ENCODE data around the gene ATP6V1A. TPM values are rescaled to one million over a fixed set of nuclear protein-coding genes. Genes with fewer than 3 reads are reported as not detected.

Gene ATP6V1A
- polyA plus RNA-seq, 1 of the 3 experiments (the other 2 are of a cell fraction) = 12.1 TPM

DNA sequence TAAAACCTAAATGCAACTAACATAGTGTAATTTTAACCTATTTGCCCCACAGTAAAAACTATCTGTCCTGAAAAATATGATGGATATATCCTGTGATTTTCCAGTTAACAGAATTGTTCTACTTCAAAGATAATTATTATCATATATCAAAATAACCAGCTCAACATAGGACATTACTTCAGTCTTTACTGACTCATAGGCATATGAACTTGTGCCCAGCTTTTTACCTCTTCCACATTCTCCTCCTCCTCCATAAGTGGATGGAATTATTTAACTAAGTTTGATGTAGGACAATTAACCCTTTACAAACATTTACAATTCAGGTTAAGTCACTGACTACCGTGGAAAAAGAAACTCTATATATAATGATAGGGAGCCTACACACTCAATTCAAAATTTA, 27.5 kb upstream of the ATP6V1A start (continued):
- TF ChIP-seq, protein P1, sequence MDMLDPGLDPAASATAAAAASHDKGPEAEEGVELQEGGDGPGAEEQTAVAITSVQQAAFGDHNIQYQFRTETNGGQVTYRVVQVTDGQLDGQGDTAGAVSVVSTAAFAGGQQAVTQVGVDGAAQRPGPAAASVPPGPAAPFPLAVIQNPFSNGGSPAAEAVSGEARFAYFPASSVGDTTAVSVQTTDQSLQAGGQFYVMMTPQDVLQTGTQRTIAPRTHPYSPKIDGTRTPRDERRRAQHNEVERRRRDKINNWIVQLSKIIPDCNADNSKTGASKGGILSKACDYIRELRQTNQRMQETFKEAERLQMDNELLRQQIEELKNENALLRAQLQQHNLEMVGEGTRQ (IDR thresholded peaks at IDR 0.05; ENCODE audit: borderline replicate concordance, low read depth, low read length) = no peak
- TF ChIP-seq, protein P2, sequence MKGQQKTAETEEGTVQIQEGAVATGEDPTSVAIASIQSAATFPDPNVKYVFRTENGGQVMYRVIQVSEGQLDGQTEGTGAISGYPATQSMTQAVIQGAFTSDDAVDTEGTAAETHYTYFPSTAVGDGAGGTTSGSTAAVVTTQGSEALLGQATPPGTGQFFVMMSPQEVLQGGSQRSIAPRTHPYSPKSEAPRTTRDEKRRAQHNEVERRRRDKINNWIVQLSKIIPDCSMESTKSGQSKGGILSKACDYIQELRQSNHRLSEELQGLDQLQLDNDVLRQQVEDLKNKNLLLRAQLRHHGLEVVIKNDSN (IDR thresholded peaks at IDR 0.05; ENCODE audit: borderline replicate concordance, low read depth) = no peak
- TF ChIP-seq YY1 (IDR thresholded peaks at IDR 0.05; ENCODE audit: low read depth) = no peak
- no peak for TF ChIP-seq FOXM1 (IDR thresholded peaks at IDR 0.05; ENCODE audit: low read depth)

DNA sequence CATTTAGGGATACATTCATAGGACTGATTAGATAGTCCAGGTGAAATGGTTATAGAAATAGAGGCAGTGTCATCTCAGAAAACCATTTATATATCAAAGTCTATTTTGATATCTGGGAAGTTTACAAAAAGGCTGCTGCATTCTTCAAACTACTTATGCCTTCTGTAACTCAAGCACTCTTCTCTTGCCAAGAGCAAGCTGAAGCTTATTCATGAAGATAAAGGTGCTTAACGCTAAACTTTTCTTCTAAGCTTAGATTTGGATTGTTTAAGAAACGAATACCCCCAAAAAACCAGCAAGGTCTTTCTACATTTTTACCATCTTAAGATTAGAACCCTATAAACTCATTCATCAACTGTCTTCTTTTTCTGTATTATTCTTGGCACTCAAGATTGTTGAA, 27.1 kb upstream of the ATP6V1A start:
- Histone ChIP-seq H2AFZ (ENCODE audit: low read depth) (no peak overlapping the region), H3K4me1 (ENCODE audit: control insufficient read depth in 1 of 2, insufficient read depth in 2 of 2, low read depth in 1 of 2, low read length in 1 of 2) (peaks cover 0 to 5% of the 10 kb centered on the region in 2 experiments; a peak in 1 of 4 replicates), H3K9ac (no peak overlapping the region), H4K20me1 (ENCODE audit: insufficient read depth) (no peaks in the 10 kb centered on the region), H3K27ac (ENCODE audit: low read depth in 2 of 2, low read length in 1 of 2) (no peak overlapping the region), H3F3A (replicated peaks; ENCODE audit: insufficient read depth) (peaks cover 14% of the 10 kb centered on the region), H3K27me3 (ENCODE audit: insufficient read depth) (no peaks in the 10 kb centered on the region), H3K79me2 (ENCODE audit: insufficient read depth) (peaks cover 20% of the 10 kb centered on the region), H3K9me3 (no peaks in the 10 kb centered on the region), H3K4me3 (ENCODE audit: low read depth in 2 of 2, low read length in 1 of 2) (no peak overlapping the region), H3K36me3 (replicated peaks in 1 of 2; ENCODE audit: control insufficient read depth in 1 of 2, insufficient read depth in 2 of 2, low read length in 1 of 2) (peaks cover 65 to 70% of the 10 kb centered on the region in 2 experiments), H3K9me2 (no peaks in the 10 kb centered on the region), H3K4me2 (no peak overlapping the region)
- 96% methylated on average over 2 of the region's 2 CpGs for WGBS (ENCODE audit: low lambda C conversion rate)
- CTCF ChIA-PET = interaction anchor here (1.0 to 3.8 kb wide), 3 partner anchors 12 to 26 kb away, joined by 3 to 16 read pairs (median 10); partner anchors contain the start of gene NAA50
- POLR2A ChIA-PET = no interaction called here
- TF ChIP-seq TAF1 (IDR thresholded peaks at IDR 0.05; ENCODE audit: borderline replicate concordance, low read depth, low read length) = no peak
- no peak for TF ChIP-seq YY1 (IDR thresholded peaks at IDR 0.05; ENCODE audit: low read depth)
- no peak for TF ChIP-seq RXRA (IDR thresholded peaks at IDR 0.05; ENCODE audit: borderline replicate concordance, low read depth)
- no peak for TF ChIP-seq SIN3A (IDR thresholded peaks at IDR 0.05; ENCODE audit: borderline replicate concordance, low read depth, low read length)
- TF ChIP-seq, protein P1 (IDR thresholded peaks at IDR 0.05; ENCODE audit: borderline replicate concordance, low read depth, low read length) = no peak
- no peak for TF ChIP-seq FOXJ3 (CRISPR knock-in tag; IDR thresholded peaks at IDR 0.05)
- no peak for TF ChIP-seq TEAD4 (IDR thresholded peaks at IDR 0.05; ENCODE audit: borderline replicate concordance, insufficient read depth)
- TF ChIP-seq MEF2A (IDR thresholded peaks at IDR 0.05; ENCODE audit: borderline replicate concordance, low read depth) = no peak
- TF ChIP-seq, protein P3, sequence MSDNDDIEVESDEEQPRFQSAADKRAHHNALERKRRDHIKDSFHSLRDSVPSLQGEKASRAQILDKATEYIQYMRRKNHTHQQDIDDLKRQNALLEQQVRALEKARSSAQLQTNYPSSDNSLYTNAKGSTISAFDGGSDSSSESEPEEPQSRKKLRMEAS (IDR thresholded peaks at IDR 0.05; ENCODE audit: low read depth) = no peak
- TF ChIP-seq FOXM1 (IDR thresholded peaks at IDR 0.05; ENCODE audit: low read depth) = no peak
- no peak for TF ChIP-seq RCOR1 (IDR thresholded peaks at IDR 0.05; ENCODE audit: low read length)
- no peak for TF ChIP-seq MXI1 (IDR thresholded peaks at IDR 0.05; ENCODE audit: low read depth, low read length)
- TF ChIP-seq FOSL2 (IDR thresholded peaks at IDR 0.05; ENCODE audit: borderline replicate concordance, low read depth) = no peak
- no peak for DNase-seq
